ENCODE measurements around the gene PAK4.

DNA sequence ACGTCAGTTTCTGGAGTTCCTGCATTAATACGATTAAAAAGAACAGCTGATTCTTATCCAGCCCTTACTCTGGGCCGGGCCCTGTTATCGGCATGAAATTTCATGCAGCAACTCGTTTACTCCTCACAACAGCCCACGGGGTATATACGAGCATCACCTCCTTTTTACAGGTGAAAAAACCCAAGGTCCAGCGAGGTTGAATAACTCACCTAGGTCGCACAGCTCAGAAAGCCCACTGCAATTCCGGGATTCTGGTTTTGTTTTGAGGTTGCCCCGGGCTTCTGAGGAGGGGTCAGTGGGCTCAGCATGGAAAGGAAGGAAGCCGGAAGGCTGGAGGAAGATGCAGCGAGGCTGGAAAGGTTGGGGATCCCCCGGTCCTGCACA, 42.0 kb upstream of the PAK4 start:
- TF ChIP-seq POLR2A (IDR thresholded peaks at IDR 0.05): no peak
- TF ChIP-seq, protein P1, sequence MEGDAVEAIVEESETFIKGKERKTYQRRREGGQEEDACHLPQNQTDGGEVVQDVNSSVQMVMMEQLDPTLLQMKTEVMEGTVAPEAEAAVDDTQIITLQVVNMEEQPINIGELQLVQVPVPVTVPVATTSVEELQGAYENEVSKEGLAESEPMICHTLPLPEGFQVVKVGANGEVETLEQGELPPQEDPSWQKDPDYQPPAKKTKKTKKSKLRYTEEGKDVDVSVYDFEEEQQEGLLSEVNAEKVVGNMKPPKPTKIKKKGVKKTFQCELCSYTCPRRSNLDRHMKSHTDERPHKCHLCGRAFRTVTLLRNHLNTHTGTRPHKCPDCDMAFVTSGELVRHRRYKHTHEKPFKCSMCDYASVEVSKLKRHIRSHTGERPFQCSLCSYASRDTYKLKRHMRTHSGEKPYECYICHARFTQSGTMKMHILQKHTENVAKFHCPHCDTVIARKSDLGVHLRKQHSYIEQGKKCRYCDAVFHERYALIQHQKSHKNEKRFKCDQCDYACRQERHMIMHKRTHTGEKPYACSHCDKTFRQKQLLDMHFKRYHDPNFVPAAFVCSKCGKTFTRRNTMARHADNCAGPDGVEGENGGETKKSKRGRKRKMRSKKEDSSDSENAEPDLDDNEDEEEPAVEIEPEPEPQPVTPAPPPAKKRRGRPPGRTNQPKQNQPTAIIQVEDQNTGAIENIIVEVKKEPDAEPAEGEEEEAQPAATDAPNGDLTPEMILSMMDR (IDR thresholded peaks at IDR 0.05): no peak
